Measurements from ENCODE around the gene PCIF1.

PCIF1 gene

GRCh38 chr20:45904583-45905504 lies 29.6 kb upstream of the PCIF1 start:
- no peak for DNase-seq

GRCh38 chr20:45905505-45906079 lies 28.9 kb upstream of the PCIF1 start:
- DNase-seq, result no peak

DNA sequence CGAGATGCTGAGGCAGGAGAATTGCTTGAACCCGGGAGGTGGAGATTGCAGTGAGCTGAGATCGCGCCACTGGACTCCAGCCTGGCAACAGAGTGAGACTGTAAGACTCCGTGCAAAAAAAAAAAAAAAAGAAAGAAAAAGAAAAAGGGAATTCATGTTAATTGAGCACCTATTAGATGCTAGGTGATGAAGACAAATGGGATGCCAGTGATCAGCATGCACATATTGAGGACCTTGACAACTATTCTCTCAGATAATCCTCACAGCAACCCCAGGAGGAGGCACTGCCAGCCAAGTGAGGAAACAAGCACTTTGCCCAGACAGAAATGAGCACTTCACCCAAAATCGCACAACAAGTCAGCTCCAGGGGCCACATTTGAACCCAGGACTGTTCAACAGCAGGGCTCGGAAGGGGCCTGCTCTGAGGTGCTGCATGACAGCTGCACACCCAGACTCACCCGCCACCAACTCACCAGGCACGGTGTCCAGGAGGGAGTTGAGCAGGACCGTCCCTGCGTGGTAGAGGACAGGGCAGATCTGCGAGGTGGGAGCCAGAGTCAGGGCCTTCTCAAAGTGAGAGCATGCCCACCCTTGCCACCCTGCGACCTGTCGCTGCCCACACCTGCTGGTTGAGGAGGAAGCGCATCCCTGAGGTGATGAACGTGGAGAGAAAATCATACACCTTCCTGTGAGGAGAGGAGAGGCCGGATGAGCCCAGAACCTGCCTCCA lies 27.1 kb upstream of the PCIF1 start:
- DNase-seq, result no peak

GRCh38 chr20:45908084-45908483 lies 26.4 kb upstream of the PCIF1 start:
- no peak for DNase-seq

- DNase-seq, result no peak
Observed at GRCh38 chr20:45909336-45909808, 25.1 kb upstream of the PCIF1 start.

GRCh38 chr20:45909817-45910669 lies 24.4 kb upstream of the PCIF1 start:
- DNase-seq, result no peak

GRCh38 chr20:45910670-45911485 lies 23.6 kb upstream of the PCIF1 start:
- DNase-seq, result peak; percentile 100

GRCh38 chr20:45911486-45912343 lies 22.8 kb upstream of the PCIF1 start, which contains the start of gene PLTP:
TSS of gene PLTP (minus strand) at chr20:45912155. CDS start at chr20:45911452, 703 bp downstream.
- DNase-seq, result peak; percentile 53

DNA sequence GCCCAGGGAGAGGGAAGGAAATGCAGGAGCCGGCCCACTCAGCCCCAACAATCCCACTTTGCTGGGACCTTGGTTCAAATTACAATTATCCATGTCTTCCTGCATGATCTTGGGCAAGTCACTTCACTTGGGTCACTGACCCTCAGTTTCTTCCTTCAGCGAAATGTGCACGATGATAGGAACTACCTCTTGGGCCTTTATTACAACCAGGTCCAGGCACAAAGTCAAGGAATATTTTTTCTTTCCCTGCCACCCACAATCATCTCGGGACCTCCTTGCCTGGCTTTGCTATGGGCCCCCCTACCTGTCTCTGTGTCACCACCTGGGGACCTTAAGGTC lies 22.2 kb upstream of the PCIF1 start:
- no peak for DNase-seq

DNA sequence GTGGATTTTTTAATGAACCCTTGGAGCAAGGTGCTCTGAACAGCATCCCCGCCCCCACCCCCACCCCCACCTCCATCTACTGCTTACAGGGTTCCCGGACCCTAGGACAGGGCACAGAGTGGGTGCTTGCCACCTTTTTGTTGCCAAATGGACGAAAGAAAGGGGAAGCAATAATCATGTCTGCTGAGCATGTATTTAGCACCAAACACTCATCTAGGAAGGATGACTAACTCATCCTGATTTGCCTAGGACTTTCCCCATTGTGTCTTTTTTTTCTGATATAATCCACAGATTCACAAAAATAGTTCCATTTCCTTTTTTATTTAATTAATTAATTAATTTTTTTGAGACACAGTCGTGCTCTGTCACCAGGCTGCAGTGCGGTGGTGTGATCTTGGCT lies 21.4 kb upstream of the PCIF1 start:
- DNase-seq, result no peak

GRCh38 chr20:45917790-45918141 lies 16.7 kb upstream of the PCIF1 start:
- no peak for DNase-seq

DNA sequence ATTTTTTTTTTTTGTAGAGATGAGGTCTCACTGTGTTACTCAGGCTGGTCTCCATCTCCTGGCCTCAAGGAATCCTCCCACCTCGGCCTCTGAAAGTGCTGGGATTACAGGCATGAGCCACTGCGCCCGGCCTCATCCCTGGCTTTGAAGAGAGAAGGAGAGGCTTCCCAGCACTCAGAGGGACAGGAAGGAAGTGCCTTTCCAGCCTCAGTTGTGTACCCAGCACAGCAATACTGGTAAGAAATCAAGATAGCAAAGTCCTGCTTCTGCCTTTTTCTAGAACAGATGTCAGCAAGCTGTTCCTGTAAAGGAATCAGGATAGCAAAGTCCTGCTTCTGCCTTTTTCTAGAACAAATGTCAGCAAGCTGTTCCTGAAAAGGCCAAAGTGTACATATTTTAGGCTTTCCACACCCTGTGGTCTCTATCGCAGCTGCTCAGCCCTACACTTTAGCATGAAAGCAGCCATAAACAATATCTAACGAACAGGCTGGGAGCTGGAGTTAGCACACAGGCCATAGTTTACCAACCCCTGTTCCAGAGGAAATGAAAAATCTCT lies 16.2 kb upstream of the PCIF1 start:
- no peak for DNase-seq

DNA sequence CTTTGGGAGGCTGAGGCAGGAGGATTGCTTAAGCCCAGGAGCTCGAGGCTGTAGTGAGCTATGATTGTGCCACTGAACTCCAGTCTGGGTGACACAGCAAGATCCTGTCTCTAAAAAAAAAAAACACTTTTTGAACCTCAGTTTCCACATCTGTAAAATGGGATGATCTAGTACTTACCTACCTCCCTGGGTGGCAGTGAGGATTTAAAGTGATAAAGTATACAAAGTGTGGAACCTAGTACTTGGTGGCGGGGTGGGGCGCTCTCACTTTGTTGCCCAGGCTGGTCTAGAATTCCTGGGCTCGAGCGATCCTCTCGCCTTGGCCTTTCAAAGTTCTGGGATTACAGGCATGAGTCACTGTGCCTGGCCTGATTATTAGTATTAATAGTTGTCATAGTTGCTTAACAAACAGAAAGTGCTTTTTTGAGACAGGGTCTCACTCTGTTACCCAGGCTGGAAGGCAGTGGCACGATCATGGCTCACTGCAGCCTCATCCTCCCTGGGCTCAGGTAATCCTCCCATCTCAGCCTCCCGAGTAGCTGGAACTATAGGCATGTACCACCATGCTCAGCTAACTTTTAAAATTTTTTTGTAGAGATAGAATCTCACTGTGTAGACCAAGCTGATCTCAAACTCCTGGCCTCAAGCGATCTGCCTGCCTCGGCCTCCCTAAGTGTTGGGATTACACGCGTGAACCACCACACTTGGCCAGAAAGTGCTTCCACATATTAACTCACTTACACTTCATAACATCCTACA lies 15.5 kb upstream of the PCIF1 start:
- no peak for DNase-seq

DNA sequence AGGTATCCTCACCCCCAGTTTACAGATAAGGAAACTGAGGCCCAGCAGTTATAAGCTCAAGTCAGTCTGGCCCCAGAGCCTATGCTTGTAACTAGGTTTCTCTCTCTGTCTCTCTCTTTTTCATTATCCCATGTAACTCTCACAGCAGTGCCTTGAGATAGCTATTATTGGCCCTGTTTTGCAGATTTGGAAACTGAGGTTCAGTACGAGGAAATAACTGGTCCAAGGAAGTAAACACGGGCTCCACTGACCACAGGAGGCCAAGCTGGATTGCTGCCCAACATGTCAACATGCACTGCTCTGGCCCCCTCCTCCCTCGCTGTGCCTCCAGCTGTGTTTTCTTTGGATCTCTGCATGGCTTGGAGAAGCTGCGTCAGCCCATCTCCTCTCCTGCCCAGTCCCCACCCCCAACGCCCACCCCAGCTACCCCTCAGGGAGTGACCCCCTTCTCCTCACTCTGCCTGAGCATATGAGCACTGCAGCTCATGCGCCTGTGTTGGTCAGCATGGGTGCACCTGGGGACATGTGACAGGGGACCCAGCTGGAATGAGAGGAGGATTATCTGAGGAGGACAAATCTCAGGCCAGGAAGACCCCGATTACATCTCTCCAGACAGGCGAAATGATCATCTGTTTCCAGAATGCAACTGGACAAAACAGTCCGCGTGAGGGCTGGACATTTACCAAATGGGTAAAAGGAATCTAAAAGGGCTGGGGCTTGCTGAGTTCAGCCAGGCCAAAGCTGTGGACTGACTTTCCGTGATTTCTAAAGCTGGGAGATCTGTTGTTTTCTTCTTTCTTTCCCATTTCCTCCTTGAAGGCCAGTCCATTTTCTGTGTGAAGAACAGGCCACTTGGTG lies 14.7 kb upstream of the PCIF1 start:
- no peak for DNase-seq

DNA sequence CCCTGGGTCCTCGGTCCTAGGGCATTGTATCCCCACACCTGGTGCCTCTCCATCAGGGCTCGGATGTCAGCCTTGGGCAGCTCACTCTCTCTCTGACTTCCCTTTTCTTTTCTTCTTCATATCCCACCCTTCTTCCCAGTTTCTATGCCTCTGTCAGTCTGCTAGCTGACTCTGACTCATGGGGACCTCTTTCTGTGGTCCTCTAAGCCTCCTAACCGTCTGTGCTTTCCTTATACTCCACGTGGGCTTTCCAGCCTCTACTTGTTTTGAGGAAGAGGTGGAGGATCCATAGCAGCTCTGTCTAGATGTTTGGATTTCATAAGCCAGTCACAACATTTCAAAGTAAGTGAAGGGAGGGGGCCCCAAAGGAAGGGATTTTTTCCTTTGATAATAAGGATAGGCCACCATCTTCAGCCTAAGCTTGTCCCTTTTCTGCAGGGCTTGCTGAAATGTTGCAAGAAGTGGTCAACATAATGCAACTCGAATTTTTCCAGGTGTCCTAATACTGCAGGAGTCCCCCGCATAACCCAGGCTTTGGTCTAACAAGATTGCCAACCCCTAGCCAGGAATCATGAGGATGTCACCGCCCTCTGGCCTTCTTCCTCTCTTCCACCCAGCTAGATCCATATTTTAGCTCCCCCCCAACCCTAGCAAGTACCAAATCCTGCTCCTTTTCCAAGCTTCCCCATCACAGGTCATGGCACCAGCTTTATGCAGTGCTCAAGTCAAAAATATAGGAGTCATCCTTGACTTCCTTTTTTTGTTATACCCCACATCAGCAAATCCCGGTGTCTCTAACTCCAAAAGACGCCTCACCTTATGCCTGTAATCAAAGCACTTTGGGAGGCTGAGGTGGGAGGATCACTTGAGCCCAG lies 13.8 kb upstream of the PCIF1 start:
- DNase-seq, result no peak

- DNase-seq, result peak; percentile 20
Observed at GRCh38 chr20:45921337-45922189, 12.9 kb upstream of the PCIF1 start.

All from hematopoietic multipotent progenitor cell treated with erythropoietin and hydrocortisone succinate and interleukin-3 and kit ligand, for 8 days (in vitro differentiated cells).